GM12878 (cell line): ENCODE results near the gene SLC1A7. TPM values are rescaled to one million over a fixed set of nuclear protein-coding genes. Genes with fewer than 3 reads are reported as not detected.

Experiments used
- ATAC-seq: fragments of 200-7000 bp; cut with Tn5 transposase; 3 replicates; pipeline ENCODE4 v1.9.1; 2020; ENCODE audit warnings: mild to moderate bottlenecking, moderate library complexity
- BruUV-seq: library from RNA; stranded (reverse); fragments of 400-500 nt; replicated peaks from 2 replicates; lab custom pipeline; 2021; lab: Mats Ljungman, UMichigan
- CTCF ChIA-PET: fragments of 300-600 bp; sonication (Branson Sonifier 250); formaldehyde crosslinking; extraction: SDS; loops from one replicate; lab custom pipeline; 2021; ENCODE audit warnings: inconsistent platforms; lab: Yijun Ruan, JAX
- POLR2A ChIA-PET: fragments of 350-600 bp; formaldehyde crosslinking; extraction: SDS; loops from one replicate; lab custom pipeline; 2021; ENCODE audit warnings: inconsistent platforms; lab: Charles Lee
- RAD21 ChIA-PET: fragments of 300-600 bp; sonication (Branson Sonifier 250); formaldehyde crosslinking; loops from one replicate; lab custom pipeline; 2023; ENCODE audit warnings: antibody characterized with exemption; ENCODE audit not compliant: unreplicated experiment; lab: Charles Lee
- SMC1A ChIA-PET: fragments of 300-600 bp; sonication (Branson Sonifier 250); formaldehyde crosslinking; loops from one replicate; lab custom pipeline; 2023; ENCODE audit not compliant: unreplicated experiment, uncharacterized antibody; lab: Charles Lee
- DNase-seq: peaks from one replicate; pipeline ENCODE4 v3.0.0-alpha.2; 2011; ENCODE audit warnings: low read depth, low spot score
- FAIRE-seq: peaks from 3 replicates; lab custom pipeline; 2011; peaks lifted over from hg19 to GRCh38; lab: Jason Lieb, UNC
- H2AFZ ChIP-seq: 2 replicates; pipeline ENCODE4 v1.6.0; 2011; ENCODE audit warnings: low read depth, low read length, control low read depth; ENCODE audit not compliant: control insufficient read depth
- H3K27ac ChIP-seq: 2 replicates; pipeline ENCODE4 v1.5.1; 2011; ENCODE audit warnings: control low read depth; ENCODE audit not compliant: control insufficient read depth, insufficient read depth
- H3K27me3 ChIP-seq, 2 experiments: replicated peaks in 1 of 2; 2 replicates each; pipeline versions ENCODE4 v1.6.0 to v1.6.1; 2011; ENCODE audit warnings: low read length in 1 of 2; ENCODE audit not compliant: control insufficient read depth in 2 of 2, insufficient read depth in 2 of 2
- H3K36me3 ChIP-seq, 2 experiments: 2 replicates each; pipeline ENCODE4 v1.5.1; 2011; ENCODE audit warnings: low read length in 1 of 2; ENCODE audit not compliant: control insufficient read depth in 2 of 2, insufficient read depth in 2 of 2
- H3K4me1 ChIP-seq: 2 replicates; pipeline ENCODE4 v1.6.1; 2011; ENCODE audit warnings: mild to moderate bottlenecking, low read length, moderate library complexity, mixed read lengths; ENCODE audit not compliant: control insufficient read depth, insufficient read depth
- H3K4me2 ChIP-seq: 2 replicates; pipeline ENCODE4 v1.6.0; 2011; ENCODE audit warnings: control low read depth; ENCODE audit not compliant: control insufficient read depth, insufficient read depth
- H3K4me3 ChIP-seq: fragments of 200-600 bp; sonication (generic); 2 replicates; pipeline ENCODE4 v1.5.1; 2016
- H3K79me2 ChIP-seq: 2 replicates; pipeline ENCODE4 v1.6.0; 2011; ENCODE audit warnings: low read length; ENCODE audit not compliant: control insufficient read depth, insufficient read depth
- H3K9ac ChIP-seq: 2 replicates; pipeline ENCODE4 v1.8.0; 2011; ENCODE audit warnings: low read length, control low read depth, mixed read lengths; ENCODE audit not compliant: control insufficient read depth, insufficient read depth
- H3K9me3 ChIP-seq: replicated peaks from 3 replicates; pipeline ENCODE4 v1.5.1; 2011; ENCODE audit warnings: mild to moderate bottlenecking, low read length; ENCODE audit not compliant: control insufficient read depth, insufficient read depth
- H4K20me1 ChIP-seq: 2 replicates; pipeline ENCODE4 v1.6.0; 2011; ENCODE audit not compliant: control insufficient read depth, insufficient read depth
- ATF7 ChIP-seq: fragments of 450-650 bp; IDR thresholded peaks from 2 replicates; pipeline ENCODE4 v1.6.1; 2016; ENCODE audit warnings: low read depth, mild to moderate bottlenecking
- CBFB ChIP-seq: IDR thresholded peaks from 2 replicates; pipeline ENCODE4 v1.6.1; 2016; ENCODE audit warnings: antibody characterized with exemption, low read depth
- ETV6 ChIP-seq, 2 experiments: fragments of 450-650 bp in 1 of 2; IDR thresholded peaks in 1 of 2; conservative IDR thresholded peaks in 1 of 2; 2 replicates each; pipeline ENCODE4 v1.6.1; 2014; ENCODE audit warnings: antibody characterized with exemption in 1 of 2, borderline replicate concordance in 1 of 2, low read depth in 1 of 2, mild to moderate bottlenecking in 1 of 2, moderate library complexity in 1 of 2
- EZH2 ChIP-seq: IDR thresholded peaks from 2 replicates; pipeline ENCODE4 v1.6.1; 2012; ENCODE audit warnings: low read depth, mild to moderate bottlenecking, control low read depth, inconsistent platforms, low read length, borderline replicate concordance; ENCODE audit not compliant: control insufficient read depth
- HDAC2 ChIP-seq: fragments of 200-600 bp; sonication (generic); IDR thresholded peaks from 2 replicates; pipeline ENCODE4 v1.6.1; 2017
- NFYB ChIP-seq: IDR thresholded peaks from 2 replicates; pipeline ENCODE4 v1.6.1; 2011; ENCODE audit warnings: low read depth, mild to moderate bottlenecking, low read length, improper control_type of control experiment, moderate library complexity; ENCODE audit not compliant: insufficient read depth
- NR2C2 ChIP-seq: IDR thresholded peaks from 2 replicates; pipeline ENCODE4 v1.6.1; 2011; ENCODE audit warnings: borderline replicate concordance, low read depth; ENCODE audit not compliant: control insufficient read depth, insufficient read length
- PAX5 ChIP-seq: IDR thresholded peaks from 2 replicates; pipeline ENCODE4 v1.6.1; 2011; ENCODE audit warnings: low read depth, low read length, borderline replicate concordance
- POU2F2 ChIP-seq: IDR thresholded peaks from 3 replicates; pipeline ENCODE4 v1.6.1; 2011; ENCODE audit warnings: low read depth, mild to moderate bottlenecking, low read length, borderline replicate concordance
- RAD21 ChIP-seq: IDR thresholded peaks from 2 replicates; pipeline ENCODE4 v1.6.1; 2011; ENCODE audit warnings: mild to moderate bottlenecking, low read depth, low read length, moderate library complexity; ENCODE audit not compliant: insufficient read depth
- SKIL ChIP-seq: fragments of 450-650 bp; IDR thresholded peaks from 2 replicates; pipeline ENCODE4 v1.6.1; 2017; ENCODE audit warnings: mild to moderate bottlenecking, low read depth, inconsistent platforms; ENCODE audit not compliant: poor library complexity, severe bottlenecking
- SP1 ChIP-seq: IDR thresholded peaks from one replicate; pipeline ENCODE4 v1.6.1; 2011; ENCODE audit warnings: low read depth, low read length
- TBL1XR1 ChIP-seq: IDR thresholded peaks from 2 replicates; pipeline ENCODE4 v1.6.1; 2012; ENCODE audit warnings: low read depth, low read length, improper control_type of control experiment
- ZBED1 ChIP-seq: IDR thresholded peaks from 2 replicates; pipeline ENCODE4 v1.6.1; 2016; ENCODE audit warnings: borderline replicate concordance
- WGBS: methylation state at CpG from one replicate; pipeline ENCODE4 v1.1.6; 2016; ENCODE audit warnings: low lambda C conversion rate; ENCODE audit not compliant: insufficient replicate concordance, insufficient coverage; ENCODE audit errors: missing lambda C conversion rate; 5-methylcytosine and 5-hydroxymethylcytosine counted together
- in situ Hi-C: fragments of 300-500 bp; cut with MboI; formaldehyde crosslinking; loops from 9 replicates; pipeline ENCODE4 v1.14.3; 2018; ENCODE audit warnings: mixed read lengths
- intact Hi-C: fragments of 100-400 bp; cut with micrococcal nuclease; formaldehyde crosslinking; loops from one replicate; pipeline ENCODE4 v1.14.2; 2022; ENCODE audit not compliant: unreplicated experiment
- polyA plus RNA-seq, 11 experiments: library from polyadenylated mRNA; depleted of rRNA in 4 of 11; unstranded in 6 of 11; stranded (reverse) in 5 of 11; fragments of >200 nt; fragmentation: Nextera tagmentation in 4 of 11; fragmentation: Illumina TruSeq in 1 of 11; extraction: Ambion mirVana in 4 of 11; extraction: Trizol in 1 of 11; gene quantifications; 1 replicate in 1 of 11; 2 replicates in 10 of 11; pipeline versions ENCODE4 v1.2.1 to v1.2.3, GENCODE V29; 2011 to 2016; ENCODE audit warnings: inconsistent platforms in 2 of 11, missing spikeins in 2 of 11, low read depth in 1 of 11
- total RNA-seq, 4 experiments: library from RNA; depleted of rRNA in 3 of 4; stranded (reverse); fragments of >200 nt in 3 of 4; fragmentation: Illumina TruSeq in 1 of 4; extraction: Trizol in 1 of 4; gene quantifications; 2 replicates each; pipeline versions ENCODE4 v1.2.1 to v1.2.3, GENCODE V29; 2013 to 2021
- TF ChIP-seq, protein P1 (sequence below): fragments of 450-650 bp; IDR thresholded peaks from 2 replicates; pipeline ENCODE4 v1.6.1; 2016; ENCODE audit warnings: mild to moderate bottlenecking
- TF ChIP-seq, protein P2 (sequence below): fragments of 450-650 bp; IDR thresholded peaks from 2 replicates; pipeline ENCODE4 v1.6.1; 2017; ENCODE audit warnings: mild to moderate bottlenecking, moderate library complexity

SLC1A7 gene
- total and polyA plus RNA-seq, 10 of the 15 experiments (the other 5 are each of a cell fraction or from before 2014, with no cell fraction given): not detected

DNA sequence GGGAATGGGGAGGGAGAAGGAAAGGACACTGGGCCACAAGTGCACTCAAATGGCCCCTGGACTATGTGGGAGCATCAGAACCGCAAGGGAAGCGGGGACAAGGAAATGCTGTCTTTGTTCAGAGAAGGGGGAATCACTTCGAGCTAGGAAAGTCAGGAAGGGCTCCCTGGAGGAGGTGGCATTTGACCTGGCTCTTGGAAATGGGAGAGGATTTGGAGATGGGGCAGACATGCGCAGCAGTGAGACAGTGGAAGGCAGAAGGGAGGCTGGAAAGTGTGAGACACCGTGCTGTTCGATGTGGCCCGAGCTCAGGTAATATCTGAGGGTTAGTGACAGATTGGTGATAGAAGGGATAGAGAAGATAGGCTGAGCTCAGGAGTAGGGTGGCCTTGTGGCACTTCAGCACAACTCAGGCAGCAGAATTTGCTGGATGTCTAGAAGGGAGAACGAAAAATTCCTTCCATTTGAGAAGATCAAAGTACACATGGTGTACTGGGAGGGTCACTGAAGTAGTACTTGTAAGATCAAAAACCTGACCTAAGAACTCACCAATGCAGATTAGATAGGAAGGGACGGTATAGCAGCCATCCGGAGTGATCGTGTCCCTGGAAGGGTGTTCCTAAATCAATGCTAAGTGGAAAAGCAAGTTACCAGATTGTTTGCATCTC lies 25.4 kb downstream of the SLC1A7 start (continued):
- TF ChIP-seq NFYB: no peak
- TF ChIP-seq TBL1XR1: no peak
- TF ChIP-seq CBFB: no peak
- TF ChIP-seq ETV6 (conservative IDR thresholded peaks at IDR 0.05 in 1 of 2, IDR thresholded peaks at IDR 0.05 in 1 of 2; ENCODE audit: borderline replicate concordance in 1 of 2, low read depth in 1 of 2): no peak
- no peak for TF ChIP-seq SP1

- DNase-seq: no peak
- Histone ChIP-seq H3K9ac (no peak overlapping the region), H3K4me1 (no peaks in the 10 kb centered on the region), H3K36me3 (no peaks in the 10 kb centered on the region), H3K4me3 (no peak overlapping the region), H4K20me1 (no peaks in the 10 kb centered on the region), H2AFZ (no peak overlapping the region), H3K4me2 (no peak overlapping the region), H3K27me3 (no peaks in the 10 kb centered on the region; a peak in 1 of 4 replicates), H3K27ac (no peak overlapping the region), H3K9me3 (no peaks in the 10 kb centered on the region; the same call in 2 of the 3 replicates), H3K79me2 (no peaks in the 10 kb centered on the region)
- ATAC-seq: no peak
- BruUV-seq: no TSS peak
- intact Hi-C loops: no loop called here
- ChIA-PET RAD21 (no interaction called here), POLR2A (no interaction called here), SMC1A (no interaction called here), CTCF (no interaction called here)
- 28% methylated on average over 9 of the region's 9 CpGs for WGBS
- no peak for FAIRE-seq
- in situ Hi-C loops: no loop called here
- TF ChIP-seq HDAC2: no peak
- TF ChIP-seq SKIL: no peak
- TF ChIP-seq, protein P1, sequence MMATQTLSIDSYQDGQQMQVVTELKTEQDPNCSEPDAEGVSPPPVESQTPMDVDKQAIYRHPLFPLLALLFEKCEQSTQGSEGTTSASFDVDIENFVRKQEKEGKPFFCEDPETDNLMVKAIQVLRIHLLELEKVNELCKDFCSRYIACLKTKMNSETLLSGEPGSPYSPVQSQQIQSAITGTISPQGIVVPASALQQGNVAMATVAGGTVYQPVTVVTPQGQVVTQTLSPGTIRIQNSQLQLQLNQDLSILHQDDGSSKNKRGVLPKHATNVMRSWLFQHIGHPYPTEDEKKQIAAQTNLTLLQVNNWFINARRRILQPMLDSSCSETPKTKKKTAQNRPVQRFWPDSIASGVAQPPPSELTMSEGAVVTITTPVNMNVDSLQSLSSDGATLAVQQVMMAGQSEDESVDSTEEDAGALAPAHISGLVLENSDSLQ: no peak
- TF ChIP-seq ATF7: no peak
- TF ChIP-seq RAD21: no peak
- TF ChIP-seq PAX5: no peak
- TF ChIP-seq POU2F2: no peak
- no peak for TF ChIP-seq ZBED1
- TF ChIP-seq NR2C2: no peak
- no peak for TF ChIP-seq EZH2
- TF ChIP-seq, protein P2, sequence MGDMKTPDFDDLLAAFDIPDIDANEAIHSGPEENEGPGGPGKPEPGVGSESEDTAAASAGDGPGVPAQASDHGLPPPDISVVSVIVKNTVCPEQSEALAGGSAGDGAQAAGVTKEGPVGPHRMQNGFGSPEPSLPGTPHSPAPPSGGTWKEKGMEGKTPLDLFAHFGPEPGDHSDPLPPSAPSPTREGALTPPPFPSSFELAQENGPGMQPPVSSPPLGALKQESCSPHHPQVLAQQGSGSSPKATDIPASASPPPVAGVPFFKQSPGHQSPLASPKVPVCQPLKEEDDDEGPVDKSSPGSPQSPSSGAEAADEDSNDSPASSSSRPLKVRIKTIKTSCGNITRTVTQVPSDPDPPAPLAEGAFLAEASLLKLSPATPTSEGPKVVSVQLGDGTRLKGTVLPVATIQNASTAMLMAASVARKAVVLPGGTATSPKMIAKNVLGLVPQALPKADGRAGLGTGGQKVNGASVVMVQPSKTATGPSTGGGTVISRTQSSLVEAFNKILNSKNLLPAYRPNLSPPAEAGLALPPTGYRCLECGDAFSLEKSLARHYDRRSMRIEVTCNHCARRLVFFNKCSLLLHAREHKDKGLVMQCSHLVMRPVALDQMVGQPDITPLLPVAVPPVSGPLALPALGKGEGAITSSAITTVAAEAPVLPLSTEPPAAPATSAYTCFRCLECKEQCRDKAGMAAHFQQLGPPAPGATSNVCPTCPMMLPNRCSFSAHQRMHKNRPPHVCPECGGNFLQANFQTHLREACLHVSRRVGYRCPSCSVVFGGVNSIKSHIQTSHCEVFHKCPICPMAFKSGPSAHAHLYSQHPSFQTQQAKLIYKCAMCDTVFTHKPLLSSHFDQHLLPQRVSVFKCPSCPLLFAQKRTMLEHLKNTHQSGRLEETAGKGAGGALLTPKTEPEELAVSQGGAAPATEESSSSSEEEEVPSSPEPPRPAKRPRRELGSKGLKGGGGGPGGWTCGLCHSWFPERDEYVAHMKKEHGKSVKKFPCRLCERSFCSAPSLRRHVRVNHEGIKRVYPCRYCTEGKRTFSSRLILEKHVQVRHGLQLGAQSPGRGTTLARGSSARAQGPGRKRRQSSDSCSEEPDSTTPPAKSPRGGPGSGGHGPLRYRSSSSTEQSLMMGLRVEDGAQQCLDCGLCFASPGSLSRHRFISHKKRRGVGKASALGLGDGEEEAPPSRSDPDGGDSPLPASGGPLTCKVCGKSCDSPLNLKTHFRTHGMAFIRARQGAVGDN: no peak
These were observed 26.1 kb downstream of the SLC1A7 start for GRCh38 chr1:53116307-53116810.
